ENCODE data around the gene BHMT2.

Gene BHMT2, protein sequence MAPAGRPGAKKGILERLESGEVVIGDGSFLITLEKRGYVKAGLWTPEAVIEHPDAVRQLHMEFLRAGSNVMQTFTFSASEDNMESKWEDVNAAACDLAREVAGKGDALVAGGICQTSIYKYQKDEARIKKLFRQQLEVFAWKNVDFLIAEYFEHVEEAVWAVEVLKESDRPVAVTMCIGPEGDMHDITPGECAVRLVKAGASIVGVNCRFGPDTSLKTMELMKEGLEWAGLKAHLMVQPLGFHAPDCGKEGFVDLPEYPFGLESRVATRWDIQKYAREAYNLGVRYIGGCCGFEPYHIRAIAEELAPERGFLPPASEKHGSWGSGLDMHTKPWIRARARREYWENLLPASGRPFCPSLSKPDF

DNA sequence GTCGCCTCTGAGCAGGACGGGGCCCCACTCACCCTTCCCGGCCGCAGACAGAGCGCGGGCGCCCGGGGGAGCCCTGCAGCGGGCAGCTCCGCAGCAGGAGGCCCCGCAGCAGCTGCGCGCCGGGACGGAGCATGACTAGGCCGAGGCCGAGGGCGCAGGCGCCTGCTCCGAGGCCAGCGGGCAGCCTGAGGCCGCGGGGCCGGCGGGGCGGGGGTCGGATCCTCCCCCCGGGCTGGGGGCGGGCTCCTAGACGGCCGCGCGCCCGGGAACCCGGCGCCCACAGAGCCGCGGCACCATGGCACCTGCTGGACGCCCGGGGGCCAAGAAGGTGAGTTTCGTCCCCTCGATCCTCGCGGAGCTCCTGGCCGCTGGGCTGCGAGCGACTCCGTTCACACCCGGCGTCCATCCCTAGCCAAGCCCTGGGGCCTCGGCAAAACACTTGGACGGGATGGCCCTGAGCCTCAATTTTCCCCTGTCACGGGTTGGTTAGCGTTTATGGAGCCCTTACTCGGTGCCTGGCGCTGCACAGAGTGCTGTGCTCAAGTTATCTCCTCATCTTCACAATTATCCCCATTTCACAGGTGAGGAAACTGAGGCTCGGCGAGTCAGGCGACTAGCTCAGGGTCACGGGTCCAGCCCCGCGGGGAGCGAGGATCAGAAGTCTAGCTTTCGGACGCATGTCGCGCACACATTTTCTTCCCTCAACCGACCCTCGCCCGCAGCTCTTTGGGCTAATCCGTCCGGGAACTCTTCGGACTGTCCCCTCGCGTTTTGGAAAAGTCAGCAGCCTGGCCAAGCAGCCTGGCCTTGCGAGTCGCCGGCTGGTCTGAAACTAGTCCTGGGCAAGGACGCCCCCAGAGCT, at the start of gene BHMT2, which contains the start of gene DMGDH:
Gene BHMT2, plus strand, starts transcription at position 280 of the 862 bp plus-strand sequence. Its CDS starts 16 bp downstream, at position 296.
Gene DMGDH, minus strand, starts transcription at position 187 of the 862 bp plus-strand sequence. Its CDS starts 54 bp downstream, at position 133.
- DNase-seq, result no peak

DNA sequence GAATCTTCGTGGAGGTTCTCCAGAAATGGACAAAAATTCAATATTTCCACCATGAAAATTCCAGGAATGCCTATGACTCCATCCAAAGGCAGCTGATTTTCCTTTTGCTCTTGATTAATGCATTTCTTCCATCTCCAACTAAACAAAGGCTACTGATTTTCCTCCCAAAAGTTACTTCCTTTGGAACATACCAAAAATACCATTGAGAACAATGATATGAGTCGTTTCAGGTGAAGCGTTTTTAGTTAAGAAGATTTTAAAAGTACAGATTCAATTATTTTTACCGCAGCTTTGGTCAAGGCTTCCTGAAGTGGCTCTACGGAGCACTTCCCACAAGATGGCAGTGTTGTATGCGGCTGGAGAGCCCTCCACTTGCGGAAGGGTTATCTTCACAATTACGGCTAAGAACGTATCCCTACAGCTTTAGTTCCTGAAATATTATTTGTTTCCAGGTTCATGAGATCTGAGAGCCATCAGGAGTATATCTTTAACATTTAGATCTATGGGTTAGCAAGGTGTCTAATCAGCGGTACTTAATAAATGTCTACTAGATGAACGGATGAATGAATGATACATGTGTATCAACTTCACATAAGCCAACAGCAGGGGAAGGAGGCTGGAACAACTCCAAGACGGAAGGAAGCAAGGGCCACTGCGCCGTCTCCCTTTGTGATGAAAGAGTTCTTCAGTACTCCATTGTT, 48.6 kb upstream of the BHMT2 start:
- peak; percentile 53 for DNase-seq

DNA sequence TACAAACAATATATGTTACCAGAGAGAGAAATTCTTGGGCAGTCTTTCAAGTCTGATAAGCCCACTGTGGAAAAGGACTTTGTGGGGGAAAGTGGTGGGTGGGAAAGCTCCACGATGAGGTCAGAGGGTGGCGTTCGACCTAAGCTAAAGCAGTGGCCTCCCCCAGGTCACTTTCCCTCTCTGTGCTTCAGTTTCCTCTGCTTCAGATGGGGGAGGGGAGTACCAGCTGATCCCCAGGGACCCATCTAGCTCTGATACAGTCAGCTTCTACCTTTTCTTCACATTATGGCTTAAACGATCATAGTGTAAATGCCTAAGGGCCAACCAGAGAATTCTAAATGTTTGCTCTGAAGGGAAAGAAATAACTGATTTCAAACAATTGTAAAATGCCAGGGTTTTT, 47.8 kb upstream of the BHMT2 start:
- no peak for DNase-seq

DNA sequence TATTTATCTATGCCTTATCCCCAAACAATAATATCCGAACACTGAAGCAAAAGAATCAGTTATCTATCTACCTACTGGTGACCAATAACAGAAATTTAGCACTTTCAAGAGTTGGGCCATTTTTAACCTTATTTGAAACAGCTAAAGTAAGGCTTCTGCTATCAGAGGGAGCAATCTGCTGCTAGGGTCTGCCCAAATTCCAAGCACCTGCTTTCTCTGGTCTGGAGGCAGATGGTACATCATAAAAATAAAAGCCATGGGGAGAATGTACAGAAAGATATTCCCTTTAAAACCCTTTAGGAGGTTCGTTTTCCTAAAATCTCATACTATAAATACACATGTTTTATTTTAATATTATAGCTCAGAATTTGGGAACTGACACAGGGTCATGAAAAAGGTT, 46.8 kb upstream of the BHMT2 start:
- no peak for DNase-seq

DNA sequence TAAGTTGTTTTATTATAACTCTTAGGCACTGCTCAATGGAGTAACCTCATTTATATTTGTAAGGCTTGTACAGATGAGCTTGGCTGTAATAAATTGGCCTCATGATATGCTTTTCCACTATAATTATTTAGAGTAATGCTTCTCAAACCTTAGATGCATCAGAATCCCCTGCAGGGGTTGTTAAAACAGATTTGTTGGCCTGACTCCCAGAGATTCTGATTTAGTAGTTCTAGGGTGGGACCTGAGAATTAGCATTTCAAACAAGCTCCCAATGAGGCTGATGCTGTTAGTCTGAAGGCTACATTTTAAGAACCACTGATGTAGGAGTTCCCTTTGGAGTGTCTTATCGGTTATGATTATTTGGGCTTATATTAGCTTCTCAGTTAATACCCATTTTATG, 46.2 kb upstream of the BHMT2 start:
- no peak for DNase-seq

DNA sequence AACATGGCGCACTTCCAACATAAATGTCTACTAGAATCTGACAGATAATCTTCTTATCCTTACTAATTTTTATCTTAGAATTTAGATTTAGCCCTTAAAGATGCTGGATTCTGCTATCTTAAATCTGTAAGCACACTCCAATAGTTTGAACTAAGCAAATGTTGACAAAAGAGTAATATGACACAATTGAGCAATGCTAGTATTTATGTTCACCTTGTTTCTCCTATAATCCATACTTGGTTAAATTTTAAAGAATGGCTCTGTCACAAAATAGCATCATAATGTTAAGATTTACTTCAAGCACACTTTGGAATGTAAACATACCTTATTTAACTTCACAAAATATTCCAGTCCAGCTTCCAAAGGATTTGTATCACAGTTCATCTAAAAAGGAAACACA, 45.6 kb upstream of the BHMT2 start:
- DNase-seq, result no peak

DNA sequence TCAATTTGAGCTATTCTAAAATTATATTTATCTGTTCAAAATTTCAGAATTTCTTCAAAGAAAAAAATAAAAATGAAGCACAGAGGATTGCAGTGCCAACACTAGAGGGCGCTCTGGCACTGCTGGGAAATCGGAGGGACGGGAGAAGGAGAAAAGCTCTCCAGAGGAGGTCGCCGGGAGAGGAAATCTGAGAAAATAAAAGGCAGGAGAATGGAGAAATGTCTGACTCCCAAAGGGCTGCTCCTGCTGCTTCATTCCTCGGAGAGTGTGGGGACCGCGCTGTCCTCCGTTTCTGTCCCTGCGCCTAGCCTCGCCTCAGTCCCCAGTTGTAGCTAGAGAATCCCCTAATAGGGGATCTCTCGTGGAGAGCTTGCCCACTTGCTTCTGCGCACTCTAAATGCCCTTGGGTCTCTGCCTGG, 44.5 kb upstream of the BHMT2 start:
- peak; percentile 46 for DNase-seq

DNA sequence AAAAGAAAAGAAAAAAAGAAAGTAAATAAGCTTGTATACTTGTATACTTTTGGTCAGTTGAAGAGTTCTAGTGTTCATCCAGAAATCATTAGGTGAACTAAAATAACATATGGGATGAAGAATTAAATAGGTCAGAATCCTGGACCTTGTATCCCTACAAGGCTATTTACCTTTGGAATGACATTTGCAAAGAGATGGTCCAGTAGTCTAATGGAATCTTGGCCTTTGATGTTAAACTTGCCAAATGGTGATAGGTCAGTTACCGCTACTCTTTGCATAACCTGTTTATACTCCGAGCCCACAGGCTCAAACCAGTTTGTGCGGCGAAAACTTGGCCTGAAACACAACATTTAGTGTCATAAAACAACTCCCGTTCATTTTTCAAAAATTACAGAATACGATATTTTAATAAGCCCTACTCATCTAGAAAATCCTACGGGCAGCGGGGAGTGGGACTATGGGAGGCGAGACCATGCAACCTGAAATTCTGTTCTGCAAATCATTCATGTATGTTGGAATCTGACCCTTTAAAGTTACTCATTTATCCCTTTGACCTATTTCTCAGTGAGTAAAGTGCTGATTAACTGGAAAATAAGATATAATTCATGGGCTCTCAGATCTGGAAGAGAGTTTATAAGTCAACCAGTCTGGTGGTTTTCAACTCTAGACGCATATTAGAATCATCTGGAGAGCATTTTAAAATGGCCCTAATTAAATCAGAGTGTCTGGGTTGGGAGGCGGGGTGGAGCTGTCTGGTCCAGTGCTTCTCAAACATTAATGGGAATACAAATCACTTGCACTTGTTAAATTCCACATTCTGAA, 38.7 kb upstream of the BHMT2 start:
- no peak for DNase-seq

DNA sequence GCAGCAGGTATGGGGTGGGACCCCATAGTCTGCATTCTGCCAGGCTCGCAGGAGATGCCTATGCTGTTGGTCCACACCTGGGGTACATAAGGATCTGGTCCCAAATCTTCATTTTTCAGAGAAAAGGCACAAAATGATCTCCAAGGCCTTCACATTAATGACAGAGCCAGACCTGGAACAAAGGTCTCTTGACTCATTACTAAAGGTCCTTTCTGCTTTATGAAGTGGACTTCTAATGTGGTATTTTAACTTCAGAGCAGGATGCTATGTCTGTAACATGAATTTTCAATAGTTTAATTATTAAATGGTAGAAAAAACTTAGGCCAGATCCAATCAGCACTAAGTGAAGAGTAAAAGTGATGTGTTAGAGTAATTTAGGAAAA, 38.1 kb upstream of the BHMT2 start:
- no peak for DNase-seq

DNA sequence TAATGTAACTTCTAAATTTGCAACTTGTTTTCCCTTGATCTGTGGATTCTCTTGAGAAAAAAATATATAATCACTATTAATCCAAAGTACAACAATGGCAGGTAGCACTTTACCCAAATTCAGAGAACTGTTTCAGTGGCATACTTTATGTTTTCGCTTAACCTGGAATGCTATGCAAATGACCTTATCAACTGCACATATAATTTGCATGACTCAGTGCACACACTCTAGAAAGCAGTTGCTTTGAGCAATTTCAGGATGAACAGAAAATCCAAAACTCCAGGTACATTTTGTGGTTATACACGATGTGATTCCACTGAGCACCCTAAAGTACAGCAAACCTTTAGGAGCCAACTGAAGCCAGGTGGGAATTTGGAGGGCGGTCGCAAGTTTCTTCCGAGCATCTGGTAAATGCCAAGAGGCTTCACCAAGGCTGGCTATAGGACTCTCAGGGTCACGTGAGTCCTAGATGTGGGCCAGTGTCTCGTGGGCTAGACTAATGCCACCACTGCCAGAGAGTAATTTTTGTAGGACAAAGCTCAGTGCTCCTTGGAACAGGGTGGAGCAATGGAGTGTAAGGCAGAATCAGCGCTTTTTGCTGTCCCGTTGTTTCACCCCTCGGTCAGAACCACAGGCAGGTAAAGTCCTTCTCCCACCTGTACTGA, 37.4 kb upstream of the BHMT2 start:
- DNase-seq, result no peak

DNA sequence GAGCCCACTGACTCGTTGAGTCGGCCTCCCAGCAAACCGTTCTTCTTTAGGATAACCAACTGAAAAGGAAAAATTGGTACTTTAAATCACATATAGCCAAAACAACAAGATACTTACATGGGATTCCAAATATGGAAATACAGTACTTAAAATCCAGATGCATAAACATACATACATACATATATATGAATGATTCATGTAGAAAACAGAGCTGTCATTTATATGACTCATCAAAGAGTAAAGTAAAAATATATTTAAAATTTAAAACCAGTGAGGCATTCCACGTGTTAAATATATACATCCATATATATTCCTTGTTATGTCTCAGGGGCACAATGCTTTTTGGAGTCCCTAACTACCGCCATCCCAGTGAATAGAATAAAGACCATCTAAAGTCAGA, 36.8 kb upstream of the BHMT2 start:
- no peak for DNase-seq

DNA sequence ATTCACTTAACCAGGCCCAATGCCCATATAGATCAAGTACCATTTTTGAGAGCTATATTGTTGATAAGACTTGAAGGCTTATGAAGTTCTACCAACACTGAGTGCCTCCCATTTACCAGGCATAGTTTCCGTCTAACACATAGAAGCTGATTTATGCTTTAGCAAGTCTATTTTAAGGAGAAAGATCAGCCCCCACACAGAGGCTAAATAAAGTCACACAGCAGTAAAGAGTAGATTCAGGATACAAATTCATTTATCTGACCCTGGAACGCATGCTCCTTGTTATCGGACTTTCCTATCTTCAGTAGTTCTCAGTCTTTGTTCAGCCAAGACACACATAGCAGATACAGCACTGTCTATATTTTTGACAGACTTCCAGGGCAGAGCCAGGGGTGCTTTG, 34.3 kb upstream of the BHMT2 start:
- DNase-seq, result no peak

DNA sequence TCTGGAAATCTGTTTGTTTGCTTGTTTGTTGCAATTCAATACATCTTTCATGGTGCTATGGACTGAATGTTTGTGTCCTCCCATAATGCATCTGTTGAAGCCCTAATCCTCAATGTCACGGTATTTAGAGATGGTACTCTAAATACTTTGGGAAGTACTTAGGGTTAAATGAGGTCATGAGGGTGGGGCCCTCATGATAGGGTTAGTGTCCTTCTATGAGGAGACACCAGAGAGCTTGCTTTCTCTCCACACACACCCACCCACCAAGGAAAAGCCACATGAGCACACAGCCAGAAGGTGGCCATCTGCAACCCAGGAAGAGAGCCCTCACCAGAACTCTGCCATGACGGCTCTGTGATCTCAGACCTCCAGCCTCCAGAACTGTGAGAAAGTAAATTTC, 32.8 kb upstream of the BHMT2 start:
- no peak for DNase-seq

DNA sequence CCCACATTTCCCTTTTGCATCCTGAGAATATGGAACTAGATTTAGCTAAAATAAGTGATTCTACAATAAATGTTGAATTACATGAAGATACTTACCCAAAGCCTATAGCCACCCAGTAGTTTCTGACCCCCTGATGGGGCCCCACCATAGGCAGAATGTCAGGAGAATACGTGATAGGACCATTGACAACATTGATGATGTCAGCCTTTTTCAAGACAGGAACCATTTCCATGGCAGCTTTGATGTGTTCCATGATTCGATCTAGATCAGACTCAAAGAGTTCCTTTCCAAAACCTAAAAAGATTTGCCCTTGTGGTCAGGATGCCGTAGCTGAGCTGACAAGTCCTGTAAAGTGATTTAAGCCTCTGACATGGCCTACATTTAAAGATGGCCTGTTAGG, 27.4 kb upstream of the BHMT2 start:
- DNase-seq, result no peak

DNA sequence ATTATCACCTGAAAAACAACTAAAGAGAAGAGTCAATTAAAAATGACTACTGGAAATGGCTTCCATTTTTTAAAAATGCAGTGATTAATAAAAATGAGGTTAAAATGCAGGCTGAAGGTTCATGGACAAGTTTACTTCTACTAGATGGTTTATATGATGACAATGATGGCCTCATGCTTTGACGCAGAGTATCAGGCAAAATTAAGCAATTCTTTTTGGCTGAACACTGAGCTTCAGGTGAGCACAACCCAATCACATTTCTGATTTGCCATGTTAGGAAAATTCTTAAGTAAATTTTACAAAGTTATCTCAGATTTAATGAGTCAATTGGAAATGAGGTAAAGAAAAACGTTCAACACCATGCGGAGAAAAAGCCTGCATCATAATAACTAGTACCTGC, 22.4 kb upstream of the BHMT2 start:
- DNase-seq, result no peak

DNA sequence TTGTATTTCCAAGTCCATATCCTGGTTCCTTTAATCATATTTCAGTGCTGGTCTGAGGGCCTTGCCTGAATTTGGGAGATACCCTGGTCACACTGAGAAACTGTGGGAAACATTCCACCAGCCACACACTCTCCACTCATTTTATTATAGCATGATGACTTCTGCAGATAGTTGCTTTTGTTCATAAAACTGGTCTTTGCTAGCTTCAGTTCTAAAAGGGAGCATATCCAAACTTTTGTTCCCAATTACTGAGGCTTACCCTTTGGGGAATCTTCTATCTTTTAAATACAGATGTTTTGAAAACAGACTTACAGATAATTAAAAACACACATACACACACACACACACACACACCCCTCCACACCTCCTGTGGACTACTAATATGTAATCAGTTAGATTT, 21.1 kb upstream of the BHMT2 start:
- DNase-seq, result no peak

DNA sequence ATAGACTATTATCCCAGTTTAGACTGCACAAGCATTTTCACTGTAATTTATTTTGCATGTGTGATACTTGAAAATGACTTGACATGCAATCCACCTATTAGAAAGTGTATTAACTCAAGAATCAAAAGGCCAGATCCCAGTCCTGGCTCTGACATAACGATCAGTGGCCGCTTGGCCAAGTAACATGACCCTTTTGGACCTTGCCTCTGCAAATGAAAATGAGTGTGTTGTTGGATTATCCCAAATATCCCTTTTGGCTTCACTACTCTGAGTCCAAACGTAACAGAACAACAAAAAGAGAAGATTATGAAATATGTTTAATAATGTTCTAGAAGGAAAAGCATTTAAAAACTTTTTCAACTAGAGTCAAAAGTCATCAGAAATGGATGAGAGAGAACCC, 19.1 kb upstream of the BHMT2 start:
- DNase-seq, result no peak

DNA sequence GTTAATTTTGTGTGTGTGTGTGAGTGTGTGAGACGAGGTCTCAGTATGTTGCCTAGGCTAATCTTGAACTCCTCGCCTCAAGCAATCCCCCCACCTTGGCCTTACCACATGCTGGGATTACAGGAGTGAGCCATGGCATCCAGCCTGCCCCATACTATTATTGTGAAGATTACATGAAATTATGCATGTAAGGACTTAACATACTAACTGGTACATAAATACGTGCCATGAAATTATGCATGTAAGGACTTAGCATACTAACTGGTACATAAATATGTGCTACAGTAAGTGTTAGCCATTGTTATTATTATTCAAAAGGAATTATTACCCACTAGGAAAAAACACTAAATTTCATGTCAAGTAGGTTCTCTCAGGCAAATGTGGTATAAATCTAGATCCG, 16.2 kb upstream of the BHMT2 start:
- DNase-seq, result no peak

DNA sequence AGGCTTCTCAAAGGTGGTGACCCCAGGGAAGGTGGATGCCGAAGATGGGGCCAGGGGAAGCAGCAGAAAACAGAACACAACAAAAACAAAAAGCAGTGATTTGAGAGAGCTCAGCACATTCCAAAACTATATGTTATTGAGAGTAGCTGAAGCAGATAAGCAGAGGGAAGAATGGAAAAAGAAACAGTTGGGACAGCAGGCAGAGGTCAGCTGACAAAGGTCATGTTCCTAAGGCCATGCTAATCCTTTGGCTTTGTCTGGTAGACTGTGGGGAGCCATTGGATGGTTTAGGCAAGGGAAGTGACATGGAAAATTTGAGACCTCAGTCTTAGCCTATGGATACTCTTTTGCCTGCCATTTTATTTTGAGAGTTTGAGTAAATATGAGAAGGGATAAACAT, 14.6 kb upstream of the BHMT2 start:
- DNase-seq, result no peak

DNA sequence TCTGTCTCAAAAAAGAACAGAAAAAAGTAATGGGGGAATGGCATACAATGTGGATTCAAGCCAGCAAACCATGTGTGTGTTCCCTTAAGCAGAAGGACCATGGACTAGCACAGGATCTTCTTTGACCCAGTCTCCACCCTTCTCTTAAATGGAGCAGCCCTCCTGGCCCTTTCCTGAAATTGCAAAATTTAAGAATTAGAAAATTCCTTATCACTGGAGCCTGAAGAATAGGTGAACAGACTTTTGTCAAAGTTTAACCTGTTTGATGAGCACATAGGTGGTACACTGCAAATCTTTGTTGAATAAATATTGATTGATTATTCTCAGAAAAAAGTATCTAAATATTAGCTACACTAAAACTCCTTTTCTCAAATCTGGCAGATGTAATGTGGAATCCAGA, 12.7 kb upstream of the BHMT2 start:
- no peak for DNase-seq

DNA sequence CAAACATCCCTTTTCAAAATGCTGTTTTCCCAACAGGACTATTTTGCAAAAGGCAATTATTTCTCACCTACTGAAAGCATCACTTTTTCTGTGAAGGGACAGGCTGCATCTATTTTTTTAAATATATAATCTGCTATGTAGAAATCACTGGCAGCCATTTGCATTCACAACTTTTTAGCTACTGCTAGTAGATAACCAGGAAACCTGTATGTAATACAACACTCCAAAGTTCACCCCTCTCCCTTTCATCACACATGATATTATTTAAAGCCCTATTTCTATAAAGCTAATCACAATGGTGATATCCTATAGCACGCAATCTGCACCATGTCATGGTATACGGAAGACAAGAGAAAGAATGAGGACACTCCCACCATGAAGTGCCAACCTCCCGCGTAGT, 9.9 kb upstream of the BHMT2 start:
- no peak for DNase-seq

DNA sequence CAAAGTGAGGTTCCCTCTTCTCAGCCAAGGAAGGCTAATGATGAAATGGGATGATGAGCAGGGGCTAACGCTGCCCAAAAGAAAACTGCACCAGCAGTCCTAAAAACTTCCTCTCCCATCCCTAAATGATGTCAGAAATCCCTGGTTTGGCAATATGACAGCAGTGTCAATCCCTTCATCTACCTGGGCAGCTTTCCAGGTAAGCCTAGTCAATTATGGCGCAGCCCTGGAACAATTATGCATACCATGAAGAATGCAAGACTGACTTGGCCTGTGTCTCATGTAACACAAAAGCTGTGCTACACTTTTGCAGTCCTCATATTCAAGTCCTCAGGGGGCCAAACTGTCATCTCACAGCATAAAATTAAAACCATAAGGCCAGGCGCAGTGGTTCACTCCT, 7.1 kb upstream of the BHMT2 start:
- DNase-seq, result no peak

Measured in activated CD4-positive, alpha-beta T cell treated with anti-CD3 and anti-CD28 coated beads, Interleukin-10, Interleukin-2, amounts not matched to agents 100 ng/mL and 50 ng/mL, durations not matched to agents 16 hours and 8 hours (primary cell).